ENCODE results near the gene LHFPL4.

DNA sequence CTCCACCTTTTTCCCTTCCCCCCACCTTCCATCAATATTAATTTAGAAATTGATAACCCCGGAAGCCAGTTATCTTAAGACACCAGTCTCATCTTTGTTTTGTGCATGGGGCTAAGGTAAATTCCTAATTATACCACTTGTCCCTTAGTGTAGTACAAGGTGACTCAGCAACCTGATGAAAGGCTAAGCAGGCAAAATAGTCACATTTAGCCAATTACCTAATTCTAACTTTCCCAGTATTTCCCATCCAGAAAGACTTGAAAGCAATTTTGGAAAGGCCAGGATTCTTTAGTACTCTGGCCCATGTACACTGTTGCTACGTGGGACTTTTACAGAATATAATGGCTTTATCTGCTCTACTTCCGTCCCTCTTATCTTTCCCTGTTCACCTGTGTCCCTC is 83.6 kb downstream of the LHFPL4 start:
- no peak for TF ChIP-seq CTCF (IDR thresholded peaks at IDR 0.05)
- no peak for TF ChIP-seq POLR2AphosphoS5 (IDR thresholded peaks at IDR 0.05)
- TF ChIP-seq POLR2A (IDR thresholded peaks at IDR 0.05) = no peak

All from prostate gland (tissue), 2 donors.